OCI-LY3 (cell line): ENCODE measurements around the gene IGFALS.

Experiments
- EZH2phosphoT487 ChIP-seq: fragments of 200-600 bp; shearing (Covaris generic); IDR thresholded peaks from 2 replicates; pipeline ENCODE4 v1.6.1; 2018; ENCODE audit warnings: antibody characterized with exemption, mixed run types, low read depth
- TF ChIP-seq, protein P1 (sequence below): fragments of 200-600, 300-600 bp; sonication (generic); IDR thresholded peaks from 2 replicates; pipeline ENCODE4 v1.5.1; 2014; ENCODE audit warnings: antibody characterized with exemption, low read length, low read depth

DNA sequence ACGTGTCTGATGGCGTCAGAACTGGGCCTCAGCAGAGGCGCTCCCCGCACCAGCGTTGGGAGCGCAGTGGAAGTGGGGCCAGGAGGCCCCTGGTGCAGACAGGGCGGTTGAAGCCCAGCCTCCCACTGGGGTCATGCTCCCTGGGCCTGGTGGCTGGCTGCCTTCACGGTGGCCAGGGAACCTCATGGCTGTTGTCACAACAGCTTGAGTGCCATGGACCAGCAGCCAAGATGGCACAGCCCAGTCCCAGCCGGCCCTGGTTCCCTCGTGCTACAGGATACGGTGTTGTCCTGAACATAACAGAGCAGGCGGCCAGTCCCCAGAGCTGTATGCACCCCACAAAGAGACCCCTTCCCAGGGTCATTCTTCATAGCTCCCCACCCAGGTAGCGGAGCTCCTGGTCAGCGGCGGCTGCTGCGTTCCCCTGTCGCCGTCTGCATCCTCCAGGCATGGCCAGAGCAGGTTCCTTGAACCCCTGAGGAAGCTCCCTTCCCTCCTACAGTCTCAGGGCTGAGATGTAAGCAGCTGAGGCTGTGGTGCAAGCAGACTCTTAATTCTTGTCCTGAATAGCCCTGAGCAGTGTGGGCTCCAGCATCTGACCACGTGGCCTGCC lies 51.8 kb downstream of the IGFALS start:
- TF ChIP-seq, protein P1, sequence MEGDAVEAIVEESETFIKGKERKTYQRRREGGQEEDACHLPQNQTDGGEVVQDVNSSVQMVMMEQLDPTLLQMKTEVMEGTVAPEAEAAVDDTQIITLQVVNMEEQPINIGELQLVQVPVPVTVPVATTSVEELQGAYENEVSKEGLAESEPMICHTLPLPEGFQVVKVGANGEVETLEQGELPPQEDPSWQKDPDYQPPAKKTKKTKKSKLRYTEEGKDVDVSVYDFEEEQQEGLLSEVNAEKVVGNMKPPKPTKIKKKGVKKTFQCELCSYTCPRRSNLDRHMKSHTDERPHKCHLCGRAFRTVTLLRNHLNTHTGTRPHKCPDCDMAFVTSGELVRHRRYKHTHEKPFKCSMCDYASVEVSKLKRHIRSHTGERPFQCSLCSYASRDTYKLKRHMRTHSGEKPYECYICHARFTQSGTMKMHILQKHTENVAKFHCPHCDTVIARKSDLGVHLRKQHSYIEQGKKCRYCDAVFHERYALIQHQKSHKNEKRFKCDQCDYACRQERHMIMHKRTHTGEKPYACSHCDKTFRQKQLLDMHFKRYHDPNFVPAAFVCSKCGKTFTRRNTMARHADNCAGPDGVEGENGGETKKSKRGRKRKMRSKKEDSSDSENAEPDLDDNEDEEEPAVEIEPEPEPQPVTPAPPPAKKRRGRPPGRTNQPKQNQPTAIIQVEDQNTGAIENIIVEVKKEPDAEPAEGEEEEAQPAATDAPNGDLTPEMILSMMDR = no peak
- TF ChIP-seq EZH2phosphoT487 = no peak
